Adrenal gland (tissue), 5 donors: ENCODE data around the gene PLEKHA6.

Experiments
- POLR2A ChIP-seq, 2 donors: fragments of 450-650 bp; IDR thresholded peaks; one replicate each; pipeline ENCODE4 v1.6.1; 2017; ENCODE audit warnings: antibody characterized with exemption in 2 of 2, mild to moderate bottlenecking in 2 of 2, moderate library complexity in 1 of 2
- TF ChIP-seq, protein P1 (sequence below), 6 experiments: fragments of 450-650 bp in 4 of 6; fragments of 200-600 bp in 2 of 6; sonication (generic) in 1 of 6; IDR thresholded peaks; 1 replicate in 5 of 6; 2 replicates in 1 of 6; pipeline versions ENCODE4 v1.5.1 to v1.8.0; 2016 to 2021; ENCODE audit warnings: antibody characterized with exemption in 6 of 6, mild to moderate bottlenecking in 2 of 6, moderate library complexity in 1 of 6
- donor health status: DM: no; HTN: no; CAD: no.

DNA sequence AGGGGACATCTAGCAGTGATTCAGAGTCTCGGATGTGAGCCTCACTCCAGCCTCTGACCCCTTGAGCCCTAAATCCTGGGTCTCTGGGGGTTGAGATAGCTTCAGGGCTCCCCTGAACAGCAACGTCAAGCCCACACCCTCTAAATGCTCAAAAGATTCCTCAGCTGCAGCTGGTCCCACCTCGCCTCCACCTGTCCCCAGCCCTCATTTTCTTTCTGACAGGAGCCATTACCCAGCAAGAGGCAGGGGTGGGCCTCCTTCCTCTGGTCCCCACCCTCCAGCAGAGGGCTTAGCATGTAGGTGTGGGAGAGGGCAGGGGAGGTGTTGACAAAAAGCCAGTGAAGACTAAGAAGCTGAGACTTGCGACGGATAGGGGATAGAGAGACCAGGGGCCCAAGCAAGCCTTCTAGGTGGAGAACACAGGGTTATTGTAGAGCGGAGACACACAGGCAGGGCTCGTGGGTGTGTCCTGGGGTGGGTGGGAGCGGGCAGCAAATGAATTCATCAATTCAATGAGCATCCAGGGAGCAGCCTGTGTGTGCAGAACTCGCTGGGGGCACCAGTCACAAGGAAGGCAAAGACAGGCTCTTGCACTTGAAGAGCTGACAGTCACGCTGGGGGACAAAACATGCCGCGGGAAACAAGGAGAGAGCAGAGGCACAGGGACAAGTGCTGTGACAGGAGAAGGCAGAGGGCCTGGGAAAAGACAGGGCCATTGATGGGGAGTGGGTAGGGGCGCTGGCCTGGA, 97.0 kb downstream of the PLEKHA6 start:
- TF ChIP-seq, protein P1, sequence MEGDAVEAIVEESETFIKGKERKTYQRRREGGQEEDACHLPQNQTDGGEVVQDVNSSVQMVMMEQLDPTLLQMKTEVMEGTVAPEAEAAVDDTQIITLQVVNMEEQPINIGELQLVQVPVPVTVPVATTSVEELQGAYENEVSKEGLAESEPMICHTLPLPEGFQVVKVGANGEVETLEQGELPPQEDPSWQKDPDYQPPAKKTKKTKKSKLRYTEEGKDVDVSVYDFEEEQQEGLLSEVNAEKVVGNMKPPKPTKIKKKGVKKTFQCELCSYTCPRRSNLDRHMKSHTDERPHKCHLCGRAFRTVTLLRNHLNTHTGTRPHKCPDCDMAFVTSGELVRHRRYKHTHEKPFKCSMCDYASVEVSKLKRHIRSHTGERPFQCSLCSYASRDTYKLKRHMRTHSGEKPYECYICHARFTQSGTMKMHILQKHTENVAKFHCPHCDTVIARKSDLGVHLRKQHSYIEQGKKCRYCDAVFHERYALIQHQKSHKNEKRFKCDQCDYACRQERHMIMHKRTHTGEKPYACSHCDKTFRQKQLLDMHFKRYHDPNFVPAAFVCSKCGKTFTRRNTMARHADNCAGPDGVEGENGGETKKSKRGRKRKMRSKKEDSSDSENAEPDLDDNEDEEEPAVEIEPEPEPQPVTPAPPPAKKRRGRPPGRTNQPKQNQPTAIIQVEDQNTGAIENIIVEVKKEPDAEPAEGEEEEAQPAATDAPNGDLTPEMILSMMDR (IDR thresholded peaks at IDR 0.05), result no peak
- no peak for TF ChIP-seq POLR2A (IDR thresholded peaks at IDR 0.05)
